Stomach (tissue), 9 donors: ENCODE data around the gene C9orf78. TPM values are rescaled to one million over a fixed set of nuclear protein-coding genes. Genes with fewer than 3 reads are reported as not detected.

Source experiments
- DNase-seq, 2 donors: peaks; one replicate each; pipeline versions ENCODE4 v3.0.0 to v3.0.0-alpha.2; 2013 to 2019
- H3K27ac ChIP-seq, 5 donors: fragments of 200-600 bp in 4 of 5; sonication (generic) in 4 of 5; one replicate each; pipeline ENCODE4 v1.5.1; 2013 to 2019; ENCODE audit warnings: mild to moderate bottlenecking in 1 of 5, moderate library complexity in 1 of 5
- H3K27me3 ChIP-seq, 3 donors: fragments of 200-600 bp; sonication (generic); one replicate each; pipeline ENCODE4 v1.5.1; 2017 to 2019; ENCODE audit warnings: mixed run types in 1 of 3
- H3K36me3 ChIP-seq, 4 donors: fragments of 200-600 bp; sonication (generic); 1 replicate in 3 of 4; 2 replicates in 1 of 4; pipeline ENCODE4 v1.5.1; 2016 to 2019
- H3K4me1 ChIP-seq, 4 donors: fragments of 200-600 bp; sonication (generic); one replicate each; pipeline ENCODE4 v1.5.1; 2016 to 2019
- H3K4me3 ChIP-seq, 4 donors: fragments of 200-600 bp; sonication (generic) in 3 of 4; one replicate each; pipeline ENCODE4 v1.5.1; 2016 to 2019; ENCODE audit warnings: mild to moderate bottlenecking in 1 of 4
- H3K9me3 ChIP-seq, 4 donors: fragments of 200-600 bp; sonication (generic); one replicate each; pipeline ENCODE4 v1.5.1; 2016 to 2019
- CTCF ChIP-seq, 7 experiments: fragments of 450-650 bp in 4 of 7; fragments of 200-600 bp in 3 of 7; sonication (generic) in 3 of 7; IDR thresholded peaks; one replicate each; pipeline ENCODE4 v1.5.1; 2016 to 2019; ENCODE audit warnings: antibody characterized with exemption in 7 of 7, control low read depth in 2 of 7, mild to moderate bottlenecking in 1 of 7
- EP300 ChIP-seq: sonication (generic); formaldehyde crosslinking; IDR thresholded peaks from one replicate; pipeline ENCODE4 v1.6.1; 2017; ENCODE audit warnings: antibody characterized with exemption
- POLR2A ChIP-seq, 4 donors: fragments of 450-650 bp; IDR thresholded peaks; one replicate each; pipeline ENCODE4 v1.6.1; 2016; ENCODE audit warnings: antibody characterized with exemption in 4 of 4, control low read depth in 2 of 4, mild to moderate bottlenecking in 1 of 4, moderate library complexity in 1 of 4
- POLR2AphosphoS5 ChIP-seq, 3 donors: sonication (generic); formaldehyde crosslinking; IDR thresholded peaks; one replicate each; pipeline ENCODE4 v1.6.1; 2016; ENCODE audit warnings: antibody characterized with exemption in 3 of 3
- WGBS, 5 donors: extraction: QIAGEN DNeasy Blood & Tissue Kit in 3 of 5; methylation state at CpG; one replicate each; pipeline versions ENCODE4 v1.1.5 to v1.1.7; 2013 to 2018; 5-methylcytosine and 5-hydroxymethylcytosine counted together
- intact Hi-C: fragments of 100-400 bp; cut with DNase I; formaldehyde crosslinking; loops from one replicate; pipeline ENCODE4 v1.15.1; 2023; ENCODE audit warnings: low total_unique reads
- polyA plus RNA-seq, 3 donors: library from polyadenylated mRNA; stranded (reverse); fragments of 200-250 nt; gene quantifications; one replicate each; pipeline ENCODE4 v1.2.3, GENCODE V29; 2013
- total RNA-seq, 5 donors: library from RNA; depleted of rRNA; stranded (reverse); fragments of >200 nt; gene quantifications; one replicate each; pipeline versions ENCODE4 v1.1.0 to v1.2.3, GENCODE V29; 2014 to 2016
- donor health status: healthy with polysubstance abuse.
- donor health status: Bipolar disorder and iron deficiency.
- donor health status: healthy.

Gene C9orf78
- total and polyA plus RNA-seq, 8 donors = 18.7 to 67.5 (median 43.8) TPM

DNA sequence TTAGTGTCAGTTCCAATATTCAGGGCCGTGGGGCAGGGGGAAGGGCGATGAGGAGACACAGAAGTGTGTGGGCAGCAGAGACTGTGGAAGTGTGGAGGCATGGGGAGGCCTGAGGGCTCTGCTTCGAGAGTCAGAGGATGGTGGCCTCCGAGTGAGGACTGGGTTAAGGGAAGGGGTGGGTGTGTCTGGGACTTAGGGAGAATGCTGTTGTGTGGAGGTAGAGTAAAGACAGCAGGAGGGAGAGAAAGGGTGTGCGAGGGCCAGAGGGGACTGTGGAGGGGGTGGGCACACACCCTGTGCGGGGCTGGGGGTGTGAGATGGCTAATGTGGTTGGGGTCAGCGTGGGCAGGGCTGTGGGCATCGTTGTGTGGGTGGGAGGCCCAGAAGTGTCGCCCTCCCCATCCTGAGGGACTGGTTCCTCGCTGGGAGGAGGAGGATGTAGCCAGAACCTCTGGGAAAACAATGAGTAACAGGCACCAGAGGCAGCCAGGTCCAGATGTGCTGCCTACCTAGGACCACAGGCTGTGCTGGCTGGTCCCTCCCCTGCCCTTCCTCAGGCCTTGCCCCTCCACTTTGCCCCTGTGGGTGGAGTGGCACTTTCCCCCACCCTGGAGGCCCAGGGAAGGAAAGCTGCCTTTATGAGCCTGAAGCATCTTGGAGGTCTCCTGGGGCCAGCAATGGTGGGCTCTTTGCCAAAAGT lies 4.4 kb upstream of the C9orf78 start:
- no peak overlapping the region for H3K27ac ChIP-seq
- H3K9me3 ChIP-seq = no peaks in the 10 kb centered on the region
- TF ChIP-seq EP300 (no peak), POLR2AphosphoS5 (IDR thresholded peaks at IDR 0.05) (no peak), POLR2A (IDR thresholded peaks at IDR 0.05) (no peak), CTCF (IDR thresholded peaks at IDR 0.05) (no peak)
- no peaks in the 10 kb centered on the region for H3K27me3 ChIP-seq
- 66 to 78% (median 72%) methylated on average over 9 to 10 of the region's 10 CpGs for WGBS, 5 donors
- DNase-seq = no peak
- H3K4me1 ChIP-seq = peaks cover 10 to 48% (median 29%) of the 10 kb centered on the region in 4 donors
- intact Hi-C loops = no loop called here
- H3K4me3 ChIP-seq = no peak overlapping the region
- H3K36me3 ChIP-seq = peaks cover 0 to 9% (median 7%) of the 10 kb centered on the region in 4 donors

GRCh38 chr9:129838707-129839259 lies 3.7 kb upstream of the C9orf78 start:
- TF ChIP-seq POLR2AphosphoS5 (IDR thresholded peaks at IDR 0.05) (no peak), EP300 (no peak), CTCF (IDR thresholded peaks at IDR 0.05) (no peak), POLR2A (IDR thresholded peaks at IDR 0.05) (no peak)
- Histone ChIP-seq H3K36me3 (peaks cover 0 to 8% (median 7%) of the 10 kb centered on the region in 4 donors), H3K4me3 (no peak overlapping the region), H3K4me1 (peaks cover 16 to 55% (median 36%) of the 10 kb centered on the region in 4 donors), H3K9me3 (no peaks in the 10 kb centered on the region), H3K27me3 (no peaks in the 10 kb centered on the region), H3K27ac (no peak overlapping the region)
- DNase-seq = no peak
- WGBS, 5 donors = 82 to 88% (median 88%) methylated on average over 12 of the region's 12 CpGs
- intact Hi-C loops = no loop called here

DNA sequence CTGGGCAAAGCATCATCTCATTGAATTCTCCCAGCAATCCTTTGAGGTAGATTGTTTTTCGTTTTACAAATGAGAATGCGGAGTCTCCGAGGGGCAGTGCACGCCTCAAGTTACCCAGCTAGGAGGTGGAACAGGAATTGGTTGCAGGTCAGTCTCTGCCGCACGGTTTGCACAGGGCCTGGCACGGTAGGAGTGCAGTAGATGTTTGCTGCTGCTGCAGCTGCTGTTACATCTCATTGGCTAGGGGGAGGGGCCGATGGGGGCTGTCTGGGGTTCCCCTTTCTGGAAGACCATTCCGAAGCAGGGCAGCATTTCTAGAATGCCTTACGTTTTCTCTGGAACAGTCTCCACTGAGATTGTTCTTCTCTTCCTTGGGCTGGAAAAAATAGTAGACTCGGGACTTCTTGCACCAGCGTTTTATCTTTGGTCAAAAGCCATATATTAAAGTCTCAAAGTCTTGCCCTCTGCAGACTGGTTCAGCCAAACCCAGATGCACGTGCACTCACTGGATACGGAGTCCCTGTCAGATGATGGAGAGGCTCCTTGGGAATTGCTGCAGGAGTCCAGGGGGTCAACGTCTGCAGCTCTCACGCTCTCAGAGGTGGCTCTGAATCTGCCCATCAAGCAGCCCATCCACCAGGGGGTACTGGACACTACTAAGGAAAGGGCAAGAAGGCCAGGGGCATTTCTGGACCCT lies 1.4 kb upstream of the C9orf78 start:
- Histone ChIP-seq H3K27me3 (no peaks in the 10 kb centered on the region), H3K36me3 (peaks cover under 1 to 23% (median 20%) of the 10 kb centered on the region in 4 donors), H3K9me3 (no peaks in the 10 kb centered on the region), H3K4me3 (peak overlapping the region; percentile 69 to 97 (median 89)), H3K27ac (peak overlapping the region in 4 of 5 donors; percentile 89 to 94 (median 93)), H3K4me1 (peaks cover 20 to 61% (median 41%) of the 10 kb centered on the region in 4 donors)
- intact Hi-C loops = no loop called here
- TF ChIP-seq CTCF (IDR thresholded peaks at IDR 0.05) (no peak), EP300 (no peak), POLR2A (IDR thresholded peaks at IDR 0.05) (no peak), POLR2AphosphoS5 (IDR thresholded peaks at IDR 0.05) (no peak)
- DNase-seq = peak in 1 of 2 donors; percentile 46
- WGBS, 5 donors = 25 to 36% (median 31%) methylated on average over 16 of the region's 16 CpGs

DNA sequence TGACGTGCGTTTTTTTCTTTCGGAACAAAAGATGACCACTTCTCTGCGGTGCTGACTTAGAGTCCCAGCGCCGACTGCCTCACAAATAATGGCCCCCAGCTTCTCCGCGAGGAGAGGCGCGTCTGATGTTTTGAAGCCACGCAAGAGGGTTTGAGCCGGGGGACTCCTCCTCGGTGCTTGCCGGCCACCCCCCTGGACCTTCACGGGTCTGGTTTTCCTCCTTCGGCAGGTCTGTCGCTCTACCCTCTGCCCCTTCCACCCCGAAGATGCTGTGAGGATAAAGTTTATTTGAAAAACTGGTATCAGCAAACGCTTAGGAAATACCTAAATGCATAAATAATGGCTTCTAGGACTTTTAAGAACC lies 767 bp upstream of the C9orf78 start:
- peak overlapping the region; percentile 88 to 94 (median 93) for H3K27ac ChIP-seq
- WGBS, 5 donors = 0 to 1% (median 0%) methylated on average over 16 to 19 of the region's 19 CpGs

More for the DNA sequence above, 767 bp upstream of the C9orf78 start:
- Histone ChIP-seq H3K4me3 (peak overlapping the region; percentile 69 to 97 (median 89)), H3K9me3 (no peaks in the 10 kb centered on the region), H3K27me3 (no peaks in the 10 kb centered on the region), H3K4me1 (peaks cover 20 to 61% (median 41%) of the 10 kb centered on the region in 4 donors), H3K36me3 (peaks cover 7 to 29% (median 26%) of the 10 kb centered on the region in 4 donors)
- intact Hi-C loops = no loop called here
- TF ChIP-seq CTCF (IDR thresholded peaks at IDR 0.05) (no peak), POLR2AphosphoS5 (IDR thresholded peaks at IDR 0.05) (no peak), EP300 (no peak), POLR2A (IDR thresholded peaks at IDR 0.05) (no peak)
- no peak for DNase-seq
